GM18951 (cell line): ENCODE data around the gene BCAS1.

Experiments used
- POLR2A ChIP-seq: IDR thresholded peaks from 4 replicates; pipeline ENCODE4 v1.6.1; 2011; ENCODE audit warnings: mild to moderate bottlenecking; ENCODE audit not compliant: insufficient read length, insufficient read depth; ENCODE audit errors: extremely low read depth
- in situ Hi-C: fragments of 300-500 bp; cut with MboI; formaldehyde crosslinking; loops from one replicate; pipeline ENCODE4 v1.12.0; 2022; ENCODE audit warnings: low sequenced_read_pairs, mixed read lengths, inconsistent platforms; ENCODE audit not compliant: unreplicated experiment

Gene BCAS1

DNA sequence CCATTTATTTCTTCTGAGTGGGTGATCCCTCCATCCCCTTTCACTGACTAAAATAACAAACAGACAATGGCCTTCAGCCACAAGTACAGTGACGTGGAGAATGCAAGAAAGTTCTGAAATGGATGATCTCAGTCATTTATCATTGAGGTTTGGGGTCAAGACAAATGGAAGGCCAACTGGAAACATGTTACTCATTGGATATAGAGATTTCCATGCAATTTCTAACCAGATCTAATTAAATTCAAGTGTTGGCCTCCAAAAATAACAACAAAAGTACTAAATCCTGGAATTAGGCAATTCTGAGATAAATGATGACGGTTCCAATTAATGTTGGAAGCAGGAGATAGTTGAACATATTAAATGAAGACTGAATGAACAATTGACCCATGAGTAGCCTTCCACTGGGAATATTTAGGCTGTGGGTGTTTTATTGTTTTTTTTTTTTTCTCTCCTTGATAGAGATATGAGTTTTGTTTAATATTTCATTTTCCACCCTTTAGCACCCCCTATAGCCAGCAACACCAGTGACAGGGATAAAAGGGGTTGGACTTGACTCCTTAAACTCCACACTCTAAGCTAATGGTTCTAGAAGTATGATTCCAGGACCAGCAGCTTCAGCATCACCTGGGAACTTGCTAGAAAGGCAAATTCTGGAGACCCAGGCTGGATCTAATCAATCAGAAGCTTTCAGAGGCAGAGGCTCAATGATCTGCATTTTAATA, 112.8 kb downstream of the BCAS1 start:
- TF ChIP-seq POLR2A, result no peak
- in situ Hi-C loops, result no loop called here

GRCh38 chr20:53956013-53956715, 114.2 kb downstream of the BCAS1 start:
- no peak for TF ChIP-seq POLR2A
- in situ Hi-C loops, result no loop called here

- no peak for TF ChIP-seq POLR2A
- in situ Hi-C loops, result no loop called here
Observed at GRCh38 chr20:53954723-53955658, 115.4 kb downstream of the BCAS1 start.

DNA sequence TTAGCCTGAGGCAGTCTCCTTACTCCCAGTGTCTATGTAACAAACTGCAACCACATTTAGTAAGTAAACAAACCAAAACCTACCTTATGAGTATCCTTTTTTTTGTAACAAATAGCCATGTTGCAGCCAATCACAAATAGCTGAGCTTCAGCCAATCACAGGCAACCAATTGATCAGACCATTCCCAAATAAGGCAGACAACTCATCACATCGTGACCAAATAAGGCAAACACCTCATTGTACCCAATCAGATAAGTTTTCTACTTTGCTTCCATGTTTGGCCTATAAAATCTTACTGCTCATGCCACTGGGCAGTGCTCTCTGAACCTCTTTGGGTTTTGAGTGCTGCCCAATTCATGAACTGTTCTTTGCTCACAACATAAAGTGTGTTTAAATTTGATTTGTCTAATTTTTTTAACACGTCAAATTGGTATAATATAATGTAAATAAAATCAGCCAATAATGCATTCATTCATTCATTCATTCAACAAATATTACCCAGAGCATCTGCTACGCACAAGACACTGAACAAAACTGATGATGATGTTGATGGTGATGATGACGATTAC, 117.8 kb downstream of the BCAS1 start:
- TF ChIP-seq POLR2A, result no peak
- in situ Hi-C loops, result no loop called here

- in situ Hi-C loops, result no loop called here
- TF ChIP-seq POLR2A, result no peak
Observed at GRCh38 chr20:53950578-53950977, 119.8 kb downstream of the BCAS1 start.

- in situ Hi-C loops, result no loop called here
- TF ChIP-seq POLR2A, result no peak
Observed at GRCh38 chr20:53950031-53950430, 120.4 kb downstream of the BCAS1 start.

DNA sequence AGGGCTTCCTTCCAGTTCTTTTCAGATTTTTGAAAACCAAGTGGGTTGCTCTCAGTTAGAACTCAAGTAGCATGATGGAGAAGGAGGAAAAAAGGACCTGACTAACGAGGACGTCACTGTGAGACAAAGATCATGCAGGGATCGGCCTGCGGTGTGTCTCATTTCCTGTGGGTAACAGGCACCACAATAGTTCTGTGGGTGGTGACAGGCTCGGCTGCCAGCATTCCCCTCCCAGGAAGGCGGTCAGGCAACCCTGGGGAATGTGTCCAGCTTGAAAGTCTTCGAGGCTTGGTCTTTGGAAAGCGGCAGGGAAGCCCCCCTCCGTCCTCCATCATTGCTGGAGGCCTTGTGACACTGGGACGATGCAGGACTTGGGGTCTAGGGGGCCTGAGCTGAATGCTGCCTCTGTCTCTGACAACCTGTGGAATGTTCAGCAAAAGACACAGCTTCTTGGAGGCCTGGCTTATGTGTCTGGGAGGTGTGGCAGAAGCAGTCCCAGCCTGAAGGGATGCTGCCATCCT, 121.0 kb downstream of the BCAS1 start:
- no peak for TF ChIP-seq POLR2A
- in situ Hi-C loops, result loop anchor here (10.0 kb wide), 1 partner anchor 535 kb away; no protein-coding TSS in a partner anchor

DNA sequence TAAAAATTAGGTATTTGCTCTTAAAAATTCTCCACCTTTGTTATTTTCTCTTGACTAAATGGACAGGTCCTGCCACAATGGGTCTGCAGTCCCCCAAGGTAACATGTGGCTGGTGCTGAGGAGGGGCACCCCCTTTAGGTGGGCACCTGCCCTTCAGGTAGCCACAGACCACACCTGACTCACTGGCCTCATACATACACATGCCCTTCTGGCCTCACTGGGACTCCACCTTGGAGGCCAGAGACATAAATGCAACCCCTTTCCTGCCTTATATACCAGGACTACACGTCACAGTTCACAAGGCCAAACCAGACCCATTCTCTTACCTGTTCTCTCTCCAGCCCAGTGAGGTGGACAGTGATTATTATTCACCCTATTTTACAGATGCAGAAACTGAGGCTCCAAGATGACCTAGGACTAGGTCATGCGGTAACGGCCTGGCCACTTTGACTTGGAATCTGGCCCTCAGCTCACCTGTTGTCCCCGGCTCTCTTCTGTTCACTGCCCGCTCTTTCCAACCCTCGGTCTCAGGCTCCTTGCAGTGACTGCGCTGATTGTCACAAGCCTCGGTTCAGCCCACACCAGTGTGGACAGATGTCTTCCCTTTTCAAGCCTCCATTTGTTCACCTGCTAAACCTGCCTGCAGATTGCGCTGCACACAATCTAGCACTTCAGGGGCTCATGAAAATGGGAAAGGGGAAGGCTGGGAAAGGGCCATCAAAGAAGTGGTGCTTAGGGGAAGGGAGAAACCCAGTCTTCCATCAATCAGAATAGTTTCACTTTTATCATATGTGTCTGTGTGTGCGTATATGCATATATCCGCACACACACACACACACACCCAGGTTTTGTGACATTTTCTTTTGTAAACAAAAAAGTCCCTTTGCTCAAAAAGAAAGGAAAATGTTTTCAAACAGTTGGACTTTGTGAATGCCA, 121.7 kb downstream of the BCAS1 start:
- in situ Hi-C loops, result loop anchor here (10.0 kb wide), 1 partner anchor 534 kb away; no protein-coding TSS in a partner anchor
- no peak for TF ChIP-seq POLR2A

- in situ Hi-C loops, result loop anchor here (10.0 kb wide), 1 partner anchor 533 kb away; no protein-coding TSS in a partner anchor
- no peak for TF ChIP-seq POLR2A
Observed at GRCh38 chr20:53947501-53948195, 122.7 kb downstream of the BCAS1 start.

DNA sequence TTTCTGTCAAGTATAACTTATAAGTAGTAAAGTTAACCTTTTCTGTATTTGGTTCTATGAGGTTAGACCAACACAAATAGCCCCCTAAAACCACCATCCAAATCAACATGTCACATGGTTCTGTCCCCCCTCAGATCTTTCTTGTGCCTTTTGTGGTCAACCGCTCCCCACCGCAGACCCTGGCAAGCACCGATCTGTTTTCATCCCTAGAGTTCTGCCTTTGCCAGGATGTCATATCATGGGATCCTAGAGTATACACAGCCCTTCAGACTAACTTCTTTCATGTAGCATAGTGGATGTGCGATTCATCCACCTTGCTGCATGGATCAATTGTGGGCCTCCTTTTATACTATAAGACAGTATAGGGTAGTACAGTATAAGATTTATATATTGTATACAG, 124.3 kb downstream of the BCAS1 start:
- TF ChIP-seq POLR2A, result no peak
- in situ Hi-C loops, result loop anchor here (10.0 kb wide), 1 partner anchor 531 kb away; no protein-coding TSS in a partner anchor

DNA sequence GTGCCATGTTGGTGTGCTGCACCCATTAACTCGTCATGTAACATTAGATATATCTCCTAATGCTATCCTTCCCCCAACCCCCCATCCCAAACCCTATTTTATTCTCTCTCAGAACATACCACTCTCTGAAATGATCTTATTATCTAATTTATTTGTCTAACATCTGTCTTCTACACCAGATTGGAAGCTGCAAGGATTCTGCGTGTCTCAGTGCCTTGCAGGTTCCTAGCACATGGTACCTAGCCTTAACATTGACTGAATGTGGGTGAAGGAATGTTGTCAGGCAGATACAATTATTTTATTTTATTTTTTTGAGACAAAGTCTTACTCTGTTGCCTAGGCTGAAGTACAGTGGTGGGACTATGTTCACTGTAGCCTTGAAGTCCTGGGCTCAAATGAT, 124.9 kb downstream of the BCAS1 start:
- TF ChIP-seq POLR2A, result no peak
- in situ Hi-C loops, result loop anchor here (10.0 kb wide), 1 partner anchor 531 kb away; no protein-coding TSS in a partner anchor
